HEK293 (cell line): Measurements from ENCODE around the gene PSPH.

Source experiments
- CTCF ChIA-PET: fragments of 350-600 bp; formaldehyde crosslinking; extraction: SDS; loops from one replicate; lab custom pipeline; 2021; ENCODE audit warnings: antibody characterized with exemption; lab: Yijun Ruan, JAX
- POLR2A ChIA-PET: fragments of 300-600 bp; formaldehyde crosslinking; extraction: SDS; loops from one replicate; lab custom pipeline; 2020; ENCODE audit warnings: antibody characterized with exemption, inconsistent platforms; lab: Yijun Ruan, JAX
- H3K27ac ChIP-seq: fragments of 200-500 bp; sonication (Bioruptor generic); 2 replicates; pipeline ENCODE4 v1.5.1; 2014; ENCODE audit warnings: low read depth, low read length, control low read depth, inconsistent platforms; ENCODE audit errors: extremely low read depth
- H3K36me3 ChIP-seq, 2 experiments: fragments of 200-500 bp in 1 of 2; sonication (Bioruptor generic) in 1 of 2; 1 replicate in 1 of 2; 2 replicates in 1 of 2; pipeline ENCODE4 v1.5.1; 2014 to 2017; ENCODE audit warnings: inconsistent platforms in 2 of 2, low read length in 2 of 2; ENCODE audit not compliant: control insufficient read depth in 2 of 2, insufficient read depth in 1 of 2
- H3K4me1 ChIP-seq: fragments of 200-500 bp; sonication (Bioruptor generic); 2 replicates; pipeline ENCODE4 v1.5.1; 2014; ENCODE audit warnings: mild to moderate bottlenecking, low read length, inconsistent platforms; ENCODE audit not compliant: control insufficient read depth, insufficient read depth
- H3K4me3 ChIP-seq: 2 replicates; pipeline ENCODE4 v1.5.1; 2011; ENCODE audit warnings: low read depth, mild to moderate bottlenecking, control low read depth, low read length, moderate library complexity
- H3K9me3 ChIP-seq: fragments of 200-500 bp; sonication (Bioruptor generic); 2 replicates; pipeline ENCODE4 v1.5.1; 2014; ENCODE audit warnings: low read depth, low read length, inconsistent platforms; ENCODE audit not compliant: control insufficient read depth, insufficient read depth
- GLIS2 ChIP-seq: fragments of 450-650 bp; formaldehyde crosslinking; IDR thresholded peaks from 2 replicates; pipeline ENCODE4 v1.5.1; 2016; ENCODE audit warnings: missing biosample characterization, missing genetic modification characterization
- KLF1 ChIP-seq: fragments of 450-650 bp; formaldehyde crosslinking; IDR thresholded peaks from 2 replicates; pipeline ENCODE4 v1.5.1; 2016; ENCODE audit warnings: missing biosample characterization, missing genetic modification characterization
- KLF17 ChIP-seq: fragments of 450-650 bp; formaldehyde crosslinking; IDR thresholded peaks from 2 replicates; pipeline ENCODE4 v1.5.1; 2016; ENCODE audit warnings: missing biosample characterization, missing genetic modification characterization
- SCRT2 ChIP-seq: fragments of 450-650 bp; formaldehyde crosslinking; IDR thresholded peaks from 2 replicates; pipeline ENCODE4 v1.5.1; 2016; ENCODE audit warnings: missing biosample characterization, missing genetic modification characterization
- TSHZ1 ChIP-seq: fragments of 450-650 bp; formaldehyde crosslinking; IDR thresholded peaks from 2 replicates; pipeline ENCODE4 v1.5.1; 2016; ENCODE audit warnings: missing biosample characterization, missing genetic modification characterization, borderline replicate concordance
- ZNF132 ChIP-seq: fragments of 450-650 bp; formaldehyde crosslinking; IDR thresholded peaks from 2 replicates; pipeline ENCODE4 v1.5.1; 2017; ENCODE audit warnings: missing biosample characterization, missing genetic modification characterization, borderline replicate concordance
- ZNF169 ChIP-seq: fragments of 450-650 bp; formaldehyde crosslinking; IDR thresholded peaks from 2 replicates; pipeline ENCODE4 v1.5.1; 2016; ENCODE audit warnings: missing biosample characterization, missing genetic modification characterization
- ZNF19 ChIP-seq: fragments of 450-650 bp; formaldehyde crosslinking; IDR thresholded peaks from 2 replicates; pipeline ENCODE4; 2016; ENCODE audit warnings: missing biosample characterization, missing genetic modification characterization, low read depth
- ZNF423 ChIP-seq: fragments of 450-650 bp; formaldehyde crosslinking; IDR thresholded peaks from 2 replicates; pipeline ENCODE4 v1.5.1; 2016; ENCODE audit warnings: missing biosample characterization, missing genetic modification characterization
- ZNF549 ChIP-seq: fragments of 450-650 bp; IDR thresholded peaks from 2 replicates; pipeline ENCODE4 v1.5.1; 2018; ENCODE audit warnings: missing biosample characterization, missing genetic modification characterization, mild to moderate bottlenecking, inconsistent platforms, moderate library complexity
- ZNF555 ChIP-seq: fragments of 450-650 bp; formaldehyde crosslinking; conservative IDR thresholded peaks from 2 replicates; pipeline ENCODE4 v1.5.1; 2017; ENCODE audit warnings: missing biosample characterization, mild to moderate bottlenecking, missing genetic modification characterization, inconsistent platforms
- ZNF571 ChIP-seq: fragments of 450-650 bp; formaldehyde crosslinking; IDR thresholded peaks from 2 replicates; pipeline ENCODE4 v1.5.0; 2017; ENCODE audit warnings: missing biosample characterization, missing genetic modification characterization
- ZNF580 ChIP-seq: fragments of 450-650 bp; formaldehyde crosslinking; IDR thresholded peaks from 2 replicates; pipeline ENCODE4 v1.5.1; 2016; ENCODE audit warnings: missing biosample characterization, missing genetic modification characterization
- ZNF621 ChIP-seq: fragments of 450-650 bp; formaldehyde crosslinking; IDR thresholded peaks from 2 replicates; pipeline ENCODE4 v1.5.1; 2017; ENCODE audit warnings: missing biosample characterization, missing genetic modification characterization
- ZNF624 ChIP-seq: fragments of 450-650 bp; formaldehyde crosslinking; IDR thresholded peaks from 2 replicates; pipeline ENCODE4 v1.5.1; 2017; ENCODE audit warnings: missing biosample characterization, missing genetic modification characterization
- ZNF785 ChIP-seq: fragments of 450-650 bp; formaldehyde crosslinking; IDR thresholded peaks from 2 replicates; pipeline ENCODE4 v1.5.1; 2016; ENCODE audit warnings: missing biosample characterization, missing genetic modification characterization
- ZSCAN4 ChIP-seq: fragments of 450-650 bp; formaldehyde crosslinking; IDR thresholded peaks from 2 replicates; pipeline ENCODE4 v1.5.1; 2017; ENCODE audit warnings: missing biosample characterization, missing genetic modification characterization

Gene PSPH

GRCh38 chr7:56087445-56087844 is 36.2 kb upstream of the PSPH start:
- 0 out of 2 replicates have a peak, but pooled peaks have one; percentile 18 for TF ChIP-seq GLIS2 (tag by site-specific recombination)
- TF ChIP-seq ZNF555 (tag by site-specific recombination): no peak
- no peak for TF ChIP-seq ZNF580 (tag by site-specific recombination)
- TF ChIP-seq ZNF624: no peak
- no peak for TF ChIP-seq ZNF169 (tag by site-specific recombination)
- Histone ChIP-seq H3K9me3 (no peaks in the 10 kb centered on the region), H3K4me3 (no peak overlapping the region), H3K27ac (no peak overlapping the region), H3K4me1 (no peaks in the 10 kb centered on the region), H3K36me3 (peaks cover 0 to 3% of the 10 kb centered on the region in 2 experiments; a peak in 1 of 3 replicates)
- ChIA-PET POLR2A (no interaction called here), CTCF (interaction anchor here (0.6 to 0.7 kb wide), 3 partner anchors 9 to 807 kb away, joined by 3 to 4 read pairs (median 3); no protein-coding TSS in a partner anchor)

GRCh38 chr7:56086761-56087160 is 35.5 kb upstream of the PSPH start:
- POLR2A ChIA-PET: no interaction called here

GRCh38 chr7:56083150-56083785 is 32.0 kb upstream of the PSPH start:
- no peak overlapping the region for H3K27ac ChIP-seq
- H3K4me1 ChIP-seq: no peaks in the 10 kb centered on the region
- ChIA-PET POLR2A (interaction anchor here (0.6 to 1.4 kb wide), 2 partner anchors 32 to 57 kb away, joined by 4 read pairs; partner anchors contain the start of genes CCT6A and PSPH), CTCF (interaction anchor here (0.6 kb wide), 1 partner anchor 8 kb away, joined by 3 read pairs; no protein-coding TSS in a partner anchor)
- TF ChIP-seq SCRT2 (tag by site-specific recombination) (peak; percentile 49; the same call in 1 of the 2 replicates), KLF1 (peak; percentile 94), KLF17 (0 out of 2 replicates have a peak, but pooled peaks have one; percentile 41), ZNF423 (tag by site-specific recombination) (no peak)
- no peaks in the 10 kb centered on the region for H3K9me3 ChIP-seq
- no peak overlapping the region for H3K4me3 ChIP-seq
- H3K36me3 ChIP-seq: peaks cover 3 to 17% of the 10 kb centered on the region in 2 experiments; a peak in 2 of 3 replicates

More at GRCh38 chr7:56086761-56087160, 35.5 kb upstream of the PSPH start:
- no peak overlapping the region for H3K27ac ChIP-seq
- H3K4me3 ChIP-seq: no peak overlapping the region
- CTCF ChIA-PET: interaction anchor here (0.7 to 0.9 kb wide), 2 partner anchors 12 to 20 kb away, joined by 3 read pairs; no protein-coding TSS in a partner anchor
- H3K9me3 ChIP-seq: no peaks in the 10 kb centered on the region
- H3K4me1 ChIP-seq: no peaks in the 10 kb centered on the region
- TF ChIP-seq ZNF132 (tag by site-specific recombination) (no peak), ZSCAN4 (tag by site-specific recombination) (no peak), ZNF19 (tag by site-specific recombination) (no peak), ZNF621 (tag by site-specific recombination) (no peak), ZNF571 (tag by site-specific recombination) (no peak), ZNF785 (tag by site-specific recombination) (no peak), ZNF549 (tag by site-specific recombination) (no peak), TSHZ1 (no peak)
- H3K36me3 ChIP-seq: peaks cover 2 to 3% of the 10 kb centered on the region in 2 experiments; a peak in 2 of 3 replicates
